Liver (tissue), 2 donors: Measurements from ENCODE around the gene TRDMT1.

Experiments used
- CTCF ChIP-seq: fragments of 150-350 bp; IDR thresholded peaks from 2 replicates; pipeline ENCODE4 v1.5.1; 2017; ENCODE audit warnings: improper control_type of control experiment, low read depth, low read length; ENCODE audit not compliant: missing input control
- REST ChIP-seq: IDR thresholded peaks from 2 replicates; pipeline ENCODE4 v1.6.1; 2016; ENCODE audit warnings: antibody characterized with exemption, mild to moderate bottlenecking
- donor health status: healthy.

- TF ChIP-seq REST (no peak), CTCF (no peak)
Measured at GRCh38 chr10:17247210-17247609, 45.7 kb upstream of the TRDMT1 start.
